Fibroblast of skin of back (primary cell): ENCODE results near the gene YIF1A. TPM values are rescaled to one million over a fixed set of nuclear protein-coding genes. Genes with fewer than 3 reads are reported as not detected.

Experiments
- DNase-seq: peaks from one replicate; pipeline ENCODE4 v3.0.0-alpha.2; 2013
- polyA plus RNA-seq, 2 experiments: library from polyadenylated mRNA; unstranded; fragments of 120-200 nt; gene quantifications; one replicate each; pipeline ENCODE4 v1.2.1, GENCODE V29; 2013; ENCODE audit not compliant: insufficient read length in 2 of 2

Gene YIF1A
- 142 TPM for polyA plus RNA-seq (2013, experiment 1 of 2; ENCODE audit: insufficient read length)
- 145 TPM for polyA plus RNA-seq (2013, experiment 2 of 2; ENCODE audit: insufficient read length)

- peak; percentile 100 for DNase-seq
These were observed at the start of gene YIF1A for GRCh38 chr11:66288671-66289547. Gene YIF1A, minus strand, starts transcription at chr11:66289143. Its CDS starts 158 bp downstream, at chr11:66288985.

GRCh38 chr11:66337103-66337899, 48.4 kb upstream of the YIF1A start:
- no peak for DNase-seq

GRCh38 chr11:66336234-66337102, 47.5 kb upstream of the YIF1A start, which contains the start of gene RIN1:
Gene RIN1, minus strand, starts transcription at chr11:66336434. Its CDS starts 32 bp downstream, at chr11:66336402.
- peak; percentile 92 for DNase-seq

- DNase-seq: peak; percentile 69
These were observed 46.7 kb upstream of the YIF1A start for GRCh38 chr11:66335531-66336233.

GRCh38 chr11:66334605-66335442, 45.9 kb upstream of the YIF1A start:
- no peak for DNase-seq

- no peak for DNase-seq
These were observed 45.1 kb upstream of the YIF1A start for GRCh38 chr11:66333896-66334604.

- DNase-seq: no peak
These were observed 44.4 kb upstream of the YIF1A start for GRCh38 chr11:66333220-66333877.

- no peak for DNase-seq
These were observed 43.7 kb upstream of the YIF1A start for GRCh38 chr11:66332371-66333219.

GRCh38 chr11:66331542-66332370, 42.8 kb upstream of the YIF1A start:
- no peak for DNase-seq

GRCh38 chr11:66330931-66331330, 42.0 kb upstream of the YIF1A start:
- DNase-seq: no peak

- no peak for DNase-seq
These were observed 40.3 kb upstream of the YIF1A start for GRCh38 chr11:66329165-66329673.

GRCh38 chr11:66328302-66329144, 39.6 kb upstream of the YIF1A start:
- DNase-seq: peak; percentile 82

GRCh38 chr11:66328031-66328301, 39.0 kb upstream of the YIF1A start:
- DNase-seq: peak; percentile 33

- peak; percentile 90 for DNase-seq
These were observed 38.5 kb upstream of the YIF1A start for GRCh38 chr11:66327171-66328030.
